Measurements from ENCODE around the gene UGT1A8. TPM values are rescaled to one million over a fixed set of nuclear protein-coding genes. Genes with fewer than 3 reads are reported as not detected.

The UGT1A8 gene
- polyA plus RNA-seq, 1 of the 3 experiments (the other 2 are of a cell fraction), result not detected

- no peak overlapping the region for H3K9ac ChIP-seq
- no peaks in the 10 kb centered on the region for H3F3A ChIP-seq (replicated peaks; ENCODE audit: insufficient read depth)
- H3K36me3 ChIP-seq (replicated peaks in 1 of 2; ENCODE audit: control insufficient read depth in 1 of 2, insufficient read depth in 2 of 2, low read length in 1 of 2), result no peaks in the 10 kb centered on the region
- no peaks in the 10 kb centered on the region for H3K79me2 ChIP-seq (ENCODE audit: insufficient read depth)
- H3K4me1 ChIP-seq (ENCODE audit: control insufficient read depth in 1 of 2, insufficient read depth in 2 of 2, low read depth in 1 of 2, low read length in 1 of 2), result no peaks in the 10 kb centered on the region
- TF ChIP-seq, protein P1, sequence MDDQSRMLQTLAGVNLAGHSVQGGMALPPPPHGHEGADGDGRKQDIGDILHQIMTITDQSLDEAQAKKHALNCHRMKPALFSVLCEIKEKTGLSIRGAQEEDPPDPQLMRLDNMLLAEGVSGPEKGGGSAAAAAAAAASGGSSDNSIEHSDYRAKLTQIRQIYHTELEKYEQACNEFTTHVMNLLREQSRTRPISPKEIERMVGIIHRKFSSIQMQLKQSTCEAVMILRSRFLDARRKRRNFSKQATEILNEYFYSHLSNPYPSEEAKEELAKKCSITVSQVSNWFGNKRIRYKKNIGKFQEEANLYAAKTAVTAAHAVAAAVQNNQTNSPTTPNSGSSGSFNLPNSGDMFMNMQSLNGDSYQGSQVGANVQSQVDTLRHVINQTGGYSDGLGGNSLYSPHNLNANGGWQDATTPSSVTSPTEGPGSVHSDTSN (IDR thresholded peaks at IDR 0.05), result no peak
- TF ChIP-seq MEF2A (IDR thresholded peaks at IDR 0.05; ENCODE audit: borderline replicate concordance, low read depth) (no peak), NRF1 (IDR thresholded peaks at IDR 0.05; ENCODE audit: low read depth, low read length) (no peak), RAD21 (IDR thresholded peaks at IDR 0.05; ENCODE audit: low read length) (no peak), FOXJ3 (CRISPR knock-in tag; IDR thresholded peaks at IDR 0.05) (no peak), TCF12 (IDR thresholded peaks at IDR 0.05) (no peak), GABPA (IDR thresholded peaks at IDR 0.05; ENCODE audit: low read depth) (no peak), USF2 (IDR thresholded peaks at IDR 0.05; ENCODE audit: borderline replicate concordance, low read depth, low read length) (no peak), RXRA (IDR thresholded peaks at IDR 0.05; ENCODE audit: borderline replicate concordance, low read depth) (no peak), RCOR1 (IDR thresholded peaks at IDR 0.05; ENCODE audit: low read length) (no peak), NFIC (IDR thresholded peaks at IDR 0.05; ENCODE audit: borderline replicate concordance) (no peak), GATA2 (CRISPR knock-in tag; IDR thresholded peaks at IDR 0.05) (no peak), EZH2phosphoT487 (IDR thresholded peaks at IDR 0.05; ENCODE audit: borderline replicate concordance, low read depth) (no peak), YY1 (IDR thresholded peaks at IDR 0.05; ENCODE audit: low read depth) (no peak), FOXM1 (IDR thresholded peaks at IDR 0.05; ENCODE audit: low read depth) (no peak), CHD2 (IDR thresholded peaks at IDR 0.05; ENCODE audit: low read length, partially characterized antibody) (no peak), JUND (IDR thresholded peaks at IDR 0.05) (no peak)
- TF ChIP-seq, protein P2, sequence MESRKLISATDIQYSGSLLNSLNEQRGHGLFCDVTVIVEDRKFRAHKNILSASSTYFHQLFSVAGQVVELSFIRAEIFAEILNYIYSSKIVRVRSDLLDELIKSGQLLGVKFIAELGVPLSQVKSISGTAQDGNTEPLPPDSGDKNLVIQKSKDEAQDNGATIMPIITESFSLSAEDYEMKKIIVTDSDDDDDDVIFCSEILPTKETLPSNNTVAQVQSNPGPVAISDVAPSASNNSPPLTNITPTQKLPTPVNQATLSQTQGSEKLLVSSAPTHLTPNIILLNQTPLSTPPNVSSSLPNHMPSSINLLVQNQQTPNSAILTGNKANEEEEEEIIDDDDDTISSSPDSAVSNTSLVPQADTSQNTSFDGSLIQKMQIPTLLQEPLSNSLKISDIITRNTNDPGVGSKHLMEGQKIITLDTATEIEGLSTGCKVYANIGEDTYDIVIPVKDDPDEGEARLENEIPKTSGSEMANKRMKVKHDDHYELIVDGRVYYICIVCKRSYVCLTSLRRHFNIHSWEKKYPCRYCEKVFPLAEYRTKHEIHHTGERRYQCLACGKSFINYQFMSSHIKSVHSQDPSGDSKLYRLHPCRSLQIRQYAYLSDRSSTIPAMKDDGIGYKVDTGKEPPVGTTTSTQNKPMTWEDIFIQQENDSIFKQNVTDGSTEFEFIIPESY (IDR thresholded peaks at IDR 0.05; ENCODE audit: borderline replicate concordance, low read depth), result no peak
- TF ChIP-seq, protein P3, sequence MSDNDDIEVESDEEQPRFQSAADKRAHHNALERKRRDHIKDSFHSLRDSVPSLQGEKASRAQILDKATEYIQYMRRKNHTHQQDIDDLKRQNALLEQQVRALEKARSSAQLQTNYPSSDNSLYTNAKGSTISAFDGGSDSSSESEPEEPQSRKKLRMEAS (IDR thresholded peaks at IDR 0.05; ENCODE audit: low read depth), result no peak
- no peak for DNase-seq
- ChIA-PET CTCF (no interaction called here), POLR2A (no interaction called here)
- no peak overlapping the region for H3K4me2 ChIP-seq
- H3K4me3 ChIP-seq (ENCODE audit: low read depth in 2 of 2, low read length in 1 of 2), result no peak overlapping the region
- no peaks in the 10 kb centered on the region for H4K20me1 ChIP-seq (ENCODE audit: insufficient read depth)
- H3K27ac ChIP-seq (ENCODE audit: low read depth in 2 of 2, low read length in 1 of 2), result no peak overlapping the region
- 83% methylated on average over 1 of the region's 1 CpG for WGBS (ENCODE audit: low lambda C conversion rate)
- H3K9me2 ChIP-seq, result no peaks in the 10 kb centered on the region
- no peaks in the 10 kb centered on the region; the same call in 1 of the 2 replicates for H3K27me3 ChIP-seq (ENCODE audit: insufficient read depth)
- no peak overlapping the region for H2AFZ ChIP-seq (ENCODE audit: low read depth)
- H3K9me3 ChIP-seq, result no peaks in the 10 kb centered on the region
These were observed 33.2 kb upstream of the UGT1A8 start for GRCh38 chr2:233584210-233584609.

Data from SK-N-SH (cell line).